Activated T-cell treated with anti-CD3 and anti-CD28 coated beads, Interleukin-2, amount 50 U/mL, for 4 hours (primary cell): ENCODE measurements around the gene SCAI. TPM values are rescaled to one million over a fixed set of nuclear protein-coding genes. Genes with fewer than 3 reads are reported as not detected.
"Not testable (repeated sequence)": the region's sequence is repeated elsewhere in the genome, so short reads cannot be mapped to it uniquely, and the experiment has no call there.

Experiments
- ATAC-seq, 2 donors: fragments of 200-7000 bp; cut with Tn5 transposase; one replicate each; pipeline ENCODE4 v1.10.0; 2021
- DNase-seq: peaks from one replicate; pipeline ENCODE4 v3.0.0-alpha.2; 2020
- H3K27me3 Mint-ChIP-seq: one replicate; pipeline ENCODE4 v1.8.0; 2021; ENCODE audit warnings: low read depth, mixed read lengths
- H3K36me3 Mint-ChIP-seq: one replicate; pipeline ENCODE4 v1.8.0; 2022; ENCODE audit warnings: mixed read lengths; ENCODE audit not compliant: insufficient read depth
- H3K4me1 Mint-ChIP-seq: one replicate; pipeline ENCODE4 v1.8.0; 2021; ENCODE audit warnings: low read depth, mixed read lengths
- H3K4me3 Mint-ChIP-seq: one replicate; pipeline ENCODE4 v1.8.0; 2021; ENCODE audit warnings: mild to moderate bottlenecking, moderate library complexity, mixed read lengths
- H3K9me3 Mint-ChIP-seq: one replicate; pipeline ENCODE4 v1.8.0; 2021; ENCODE audit warnings: mixed read lengths
- total RNA-seq, 3 donors: library from RNA; stranded (reverse); gene quantifications; one replicate each; pipeline ENCODE4 v1.2.1, GENCODE V29; 2021

SCAI gene
- total RNA-seq: 1 to 10 TPM; 4.1 to 5.9 (median 5.0) TPM

DNA sequence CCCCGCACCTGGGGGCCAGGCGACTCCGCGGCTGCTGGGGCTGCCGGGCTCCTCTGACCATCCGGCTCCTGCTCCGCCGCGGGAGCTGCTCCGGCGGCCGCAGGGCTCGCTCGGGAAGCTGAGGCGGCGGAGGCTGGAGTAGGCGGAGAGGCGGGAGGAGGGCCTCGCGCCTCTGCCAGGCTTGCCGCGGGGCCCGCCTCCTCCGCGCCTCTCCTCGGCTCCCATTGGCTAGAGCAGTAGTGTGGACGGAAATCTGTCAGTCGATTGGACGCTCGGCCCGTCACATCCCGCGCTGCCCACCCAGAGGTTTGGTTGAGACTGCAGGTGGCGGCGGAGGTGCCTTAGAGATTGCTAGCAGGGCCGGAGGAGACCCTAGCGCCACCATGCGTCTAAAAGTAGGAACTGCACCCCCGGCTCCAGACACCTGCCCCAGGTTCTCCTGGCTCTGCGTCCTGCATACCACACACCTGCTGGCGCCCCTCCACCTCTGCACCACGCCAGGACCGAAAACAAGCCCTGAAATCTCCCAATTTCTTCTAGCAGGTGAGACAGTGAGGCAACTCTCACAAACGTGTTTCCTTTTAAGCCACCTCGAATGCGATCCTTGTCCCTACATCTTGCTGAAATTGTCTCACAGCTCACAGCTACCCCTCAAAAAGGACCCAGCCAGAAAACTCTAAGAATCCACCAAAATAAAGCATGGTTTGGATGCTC, at the start of gene SCAI:
TSS of gene SCAI (minus strand) at position 152 of the 714 bp plus-strand sequence. CDS start at position 61, 91 bp downstream.
- Mint-ChIP-seq H3K36me3 (peaks cover 1% of the 10 kb centered on the region), H3K4me1 (peaks cover 28% of the 10 kb centered on the region), H3K9me3 (no peaks in the 10 kb centered on the region), H3K27me3 (no peaks in the 10 kb centered on the region), H3K4me3 (peak within 1 kb of the TSS; percentile 95)
- DNase-seq: peak; percentile 98
- ATAC-seq: peak; percentile 100

GRCh38 chr9:125190361-125190801, 47.1 kb upstream of the SCAI start:
- Mint-ChIP-seq H3K27me3 (no peaks in the 10 kb centered on the region), H3K9me3 (no peaks in the 10 kb centered on the region), H3K36me3 (no peaks in the 10 kb centered on the region), H3K4me1 (peaks cover 60% of the 10 kb centered on the region), H3K4me3 (peak overlapping the region; percentile 93)
- no peak for DNase-seq
- ATAC-seq: peak in 1 of 2 donors; percentile 3

DNA sequence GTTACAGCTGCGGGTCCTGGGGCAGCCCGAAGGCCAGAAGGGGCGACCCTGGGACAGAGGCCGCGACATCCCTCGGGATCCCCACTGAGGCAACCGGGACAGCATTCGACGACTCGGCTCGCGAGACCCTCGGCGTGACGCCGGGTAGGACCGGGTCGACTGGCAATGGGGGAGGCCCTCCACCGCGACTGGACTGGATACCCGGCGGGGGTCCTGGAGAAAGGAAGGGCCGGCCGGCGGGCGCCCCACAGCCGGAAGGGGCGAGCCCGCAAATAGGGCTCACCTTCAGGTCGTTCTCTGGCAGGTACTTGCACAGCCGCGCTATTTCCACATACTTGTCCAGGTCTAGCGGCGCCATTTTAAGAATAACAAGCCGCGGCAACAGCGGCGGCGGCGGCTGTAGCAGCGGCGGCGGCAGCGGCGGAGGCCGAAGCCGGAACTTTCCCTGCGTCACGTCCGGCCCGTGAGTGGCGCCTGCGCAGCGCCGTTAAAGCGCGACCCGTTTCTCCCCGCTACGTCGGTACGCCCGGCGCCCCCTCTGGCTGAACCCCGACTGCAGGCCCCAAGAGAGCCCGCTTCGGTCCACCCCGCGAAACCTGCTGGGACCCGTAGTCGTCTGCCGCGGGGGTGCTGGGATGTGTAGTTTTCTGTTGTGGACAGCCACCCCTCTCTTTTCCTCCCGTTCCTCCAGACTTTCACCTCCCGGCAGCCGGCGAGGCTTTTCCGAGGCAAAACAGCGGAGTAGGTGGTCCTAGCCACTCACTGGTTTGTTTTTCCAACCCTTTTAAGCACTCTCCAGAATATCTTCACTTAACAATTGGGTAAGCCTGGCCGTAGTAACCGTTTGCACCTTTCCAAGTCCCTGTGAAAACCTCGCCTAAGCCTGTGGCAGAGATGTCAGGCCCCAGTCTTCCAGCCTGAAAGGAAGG, 46.3 kb upstream of the SCAI start, which contains the start of gene PPP6C:
TSS of gene PPP6C (minus strand) at position 443 of the 929 bp plus-strand sequence. CDS start at position 358, 85 bp downstream.
- ATAC-seq (peak; percentile 92 to 96), DNase-seq (peak; percentile 96)
- Mint-ChIP-seq H3K4me1 (peaks cover 54% of the 10 kb centered on the region), H3K4me3 (peak within 1 kb of the TSS; percentile 93), H3K27me3 (no peaks in the 10 kb centered on the region), H3K9me3 (no peaks in the 10 kb centered on the region), H3K36me3 (peaks cover 3% of the 10 kb centered on the region)

- H3K4me1 Mint-ChIP-seq: peaks cover 50% of the 10 kb centered on the region
- H3K36me3 Mint-ChIP-seq: peaks cover 3% of the 10 kb centered on the region
- peak overlapping the region; percentile 93 for H3K4me3 Mint-ChIP-seq
- H3K9me3 Mint-ChIP-seq: no peaks in the 10 kb centered on the region
- peak; percentile 9 to 25 for ATAC-seq
- DNase-seq: peak; percentile 8
- H3K27me3 Mint-ChIP-seq: no peaks in the 10 kb centered on the region
Observed at GRCh38 chr9:125189011-125189360, 45.7 kb upstream of the SCAI start.

GRCh38 chr9:125183561-125183960, 40.2 kb upstream of the SCAI start:
- no peaks in the 10 kb centered on the region for H3K27me3 Mint-ChIP-seq
- peaks cover 24% of the 10 kb centered on the region for H3K36me3 Mint-ChIP-seq
- peaks cover 59% of the 10 kb centered on the region for H3K4me1 Mint-ChIP-seq
- no peak overlapping the region for H3K4me3 Mint-ChIP-seq
- ATAC-seq (no peak), DNase-seq (no peak)
- peaks cover 4% of the 10 kb centered on the region for H3K9me3 Mint-ChIP-seq

GRCh38 chr9:125183054-125183453, 39.7 kb upstream of the SCAI start:
- Mint-ChIP-seq H3K36me3 (peaks cover 25% of the 10 kb centered on the region), H3K4me3 (no peak overlapping the region), H3K9me3 (peaks cover 4% of the 10 kb centered on the region), H3K27me3 (no peaks in the 10 kb centered on the region), H3K4me1 (peaks cover 62% of the 10 kb centered on the region)
- no peak for ATAC-seq
- DNase-seq: no peak

- Mint-ChIP-seq H3K4me1 (peaks cover 57% of the 10 kb centered on the region), H3K36me3 (peaks cover 29% of the 10 kb centered on the region)
- not testable (repeated sequence) for ATAC-seq, H3K27me3 Mint-ChIP-seq, H3K9me3 Mint-ChIP-seq, H3K4me3 Mint-ChIP-seq, DNase-seq
Observed at GRCh38 chr9:125181756-125182155, 38.4 kb upstream of the SCAI start.

DNA sequence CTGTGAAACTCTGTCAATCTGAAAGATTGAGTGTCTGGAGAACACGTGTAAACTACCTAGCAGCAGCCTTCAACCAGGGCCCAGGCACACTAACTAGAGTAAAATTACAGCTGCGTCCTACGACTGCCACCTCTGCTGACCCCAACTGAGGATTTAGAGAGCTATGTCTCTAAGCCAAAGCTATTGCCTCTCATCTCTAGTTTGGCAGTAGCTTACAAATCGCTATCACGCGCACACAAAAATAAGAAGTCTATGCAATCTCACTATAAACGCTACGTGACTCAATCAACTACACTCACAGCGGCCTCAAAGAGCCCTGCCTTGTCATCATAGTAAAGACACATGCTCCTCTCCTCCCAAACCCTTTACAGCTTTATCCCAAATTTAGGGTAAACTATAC, 37.5 kb upstream of the SCAI start:
- ATAC-seq (no peak), DNase-seq (no peak)
- Mint-ChIP-seq H3K9me3 (peaks cover 4% of the 10 kb centered on the region), H3K36me3 (peaks cover 31% of the 10 kb centered on the region), H3K4me1 (peaks cover 63% of the 10 kb centered on the region), H3K4me3 (no peak overlapping the region), H3K27me3 (no peaks in the 10 kb centered on the region)

DNA sequence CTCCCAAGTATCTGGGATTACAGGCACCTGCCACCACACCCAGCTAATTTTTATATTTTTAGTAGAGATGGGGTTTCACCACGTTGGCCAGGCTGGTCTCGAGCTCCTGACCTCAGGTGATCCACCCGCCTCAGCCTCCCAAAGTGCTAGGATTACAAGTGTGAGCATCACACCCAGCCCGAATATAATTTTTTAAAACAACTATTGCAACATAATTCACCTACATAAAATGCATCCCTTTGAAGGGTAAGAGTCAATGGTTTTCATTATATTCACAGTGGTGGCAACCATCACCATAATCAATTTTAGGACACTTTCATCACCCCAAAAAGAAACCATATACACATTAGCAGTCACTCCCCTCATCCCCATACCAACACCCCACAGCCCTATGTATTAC, 36.4 kb upstream of the SCAI start:
- Mint-ChIP-seq H3K4me1 (peaks cover 60% of the 10 kb centered on the region), H3K36me3 (peaks cover 31% of the 10 kb centered on the region)
- H3K4me3 Mint-ChIP-seq, DNase-seq, ATAC-seq, H3K27me3 Mint-ChIP-seq, H3K9me3 Mint-ChIP-seq: not testable (repeated sequence)

- H3K4me1 Mint-ChIP-seq: peaks cover 58% of the 10 kb centered on the region
- H3K27me3 Mint-ChIP-seq: no peaks in the 10 kb centered on the region
- H3K4me3 Mint-ChIP-seq: no peak overlapping the region
- DNase-seq (no peak), ATAC-seq (no peak)
- peaks cover 27% of the 10 kb centered on the region for H3K36me3 Mint-ChIP-seq
- peaks cover 4% of the 10 kb centered on the region for H3K9me3 Mint-ChIP-seq
Observed at GRCh38 chr9:125177888-125178287, 34.6 kb upstream of the SCAI start.

- Mint-ChIP-seq H3K4me3 (no peak overlapping the region), H3K9me3 (no peaks in the 10 kb centered on the region), H3K4me1 (peaks cover 55% of the 10 kb centered on the region), H3K36me3 (peaks cover 20% of the 10 kb centered on the region), H3K27me3 (no peaks in the 10 kb centered on the region)
- DNase-seq: no peak
- no peak for ATAC-seq
Observed at GRCh38 chr9:125176636-125177035, 33.3 kb upstream of the SCAI start.

- Mint-ChIP-seq H3K36me3 (peaks cover 27% of the 10 kb centered on the region), H3K27me3 (no peaks in the 10 kb centered on the region), H3K4me3 (no peak overlapping the region), H3K9me3 (no peaks in the 10 kb centered on the region), H3K4me1 (peaks cover 39% of the 10 kb centered on the region)
- DNase-seq (no peak), ATAC-seq (no peak)
Observed at GRCh38 chr9:125172031-125172755, 28.9 kb upstream of the SCAI start.

GRCh38 chr9:125169895-125170294, 26.6 kb upstream of the SCAI start:
- peaks cover 32% of the 10 kb centered on the region for H3K4me1 Mint-ChIP-seq
- no peaks in the 10 kb centered on the region for H3K27me3 Mint-ChIP-seq
- H3K36me3 Mint-ChIP-seq: peaks cover 23% of the 10 kb centered on the region
- ATAC-seq (no peak), DNase-seq (no peak)
- no peak overlapping the region for H3K4me3 Mint-ChIP-seq
- H3K9me3 Mint-ChIP-seq: no peaks in the 10 kb centered on the region

GRCh38 chr9:125166762-125167161, 23.4 kb upstream of the SCAI start:
- ATAC-seq: no peak
- H3K4me1 Mint-ChIP-seq: peaks cover 15% of the 10 kb centered on the region
- no peak overlapping the region for H3K4me3 Mint-ChIP-seq
- H3K9me3 Mint-ChIP-seq: no peaks in the 10 kb centered on the region
- DNase-seq: no peak
- no peaks in the 10 kb centered on the region for H3K27me3 Mint-ChIP-seq
- H3K36me3 Mint-ChIP-seq: peaks cover 19% of the 10 kb centered on the region
